HG03196 (cell line): ENCODE data around the gene GNB1.

ENCODE experiments used
- ATAC-seq: cut with Tn5 transposase; IDR thresholded peaks from one replicate; pipeline ENCODE4 v1.9.1; 2021; ENCODE audit not compliant: unreplicated experiment

Gene GNB1

DNA sequence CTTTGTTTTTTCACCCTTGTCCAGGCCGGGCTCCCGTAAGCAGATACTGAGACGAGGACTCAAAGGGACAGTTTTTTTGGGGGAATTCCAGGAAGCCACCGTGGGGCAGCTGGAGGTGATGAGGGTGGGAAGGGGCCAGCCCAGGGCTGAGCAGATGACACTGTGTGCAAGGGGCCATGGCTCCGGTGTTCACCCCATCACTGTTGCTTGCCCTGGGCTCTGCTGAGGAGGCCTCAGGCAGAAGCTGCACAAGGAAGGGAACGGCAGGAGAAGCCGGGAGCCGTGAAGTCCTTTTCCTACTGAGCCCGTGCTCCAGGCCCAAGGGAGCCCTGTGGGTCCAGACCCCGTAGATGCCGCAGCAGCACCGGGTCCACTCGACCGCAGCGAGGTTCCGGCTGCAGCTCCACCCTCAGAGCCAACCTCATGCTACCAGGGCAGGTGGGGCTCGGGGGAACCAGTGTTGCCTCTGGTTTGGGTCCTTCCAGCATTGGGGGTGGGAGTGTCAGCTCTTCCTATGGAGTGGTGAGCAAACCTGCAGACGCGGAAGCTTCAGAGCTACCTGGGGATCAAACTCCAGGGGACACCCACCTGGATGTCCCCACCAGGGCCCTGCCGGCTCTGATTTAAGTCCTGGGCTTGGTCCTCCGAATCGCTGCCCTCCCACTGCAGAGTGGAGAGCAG, 19.9 kb upstream of the GNB1 start:
- no peak for ATAC-seq

- no peak for ATAC-seq
Measured at GRCh38 chr1:1910033-1910465, 19.2 kb upstream of the GNB1 start.

DNA sequence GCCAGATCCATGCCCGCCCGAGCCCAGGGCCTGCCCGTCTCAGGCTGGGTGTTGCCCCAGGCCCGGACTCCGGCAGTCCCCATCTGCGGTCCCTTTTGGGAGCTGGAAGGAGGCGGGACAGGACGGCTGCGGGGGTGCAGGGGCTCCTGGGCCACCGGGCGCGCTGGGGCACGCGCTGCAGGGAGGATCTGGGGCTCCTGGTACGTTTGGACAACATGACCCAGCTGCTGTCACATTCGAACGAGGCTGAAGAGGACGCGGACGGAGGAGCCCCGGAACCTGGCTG, 17.6 kb upstream of the GNB1 start:
- peak; percentile 8 for ATAC-seq

- peak; percentile 37 for ATAC-seq
Measured at GRCh38 chr1:1907098-1907736, 16.3 kb upstream of the GNB1 start.

DNA sequence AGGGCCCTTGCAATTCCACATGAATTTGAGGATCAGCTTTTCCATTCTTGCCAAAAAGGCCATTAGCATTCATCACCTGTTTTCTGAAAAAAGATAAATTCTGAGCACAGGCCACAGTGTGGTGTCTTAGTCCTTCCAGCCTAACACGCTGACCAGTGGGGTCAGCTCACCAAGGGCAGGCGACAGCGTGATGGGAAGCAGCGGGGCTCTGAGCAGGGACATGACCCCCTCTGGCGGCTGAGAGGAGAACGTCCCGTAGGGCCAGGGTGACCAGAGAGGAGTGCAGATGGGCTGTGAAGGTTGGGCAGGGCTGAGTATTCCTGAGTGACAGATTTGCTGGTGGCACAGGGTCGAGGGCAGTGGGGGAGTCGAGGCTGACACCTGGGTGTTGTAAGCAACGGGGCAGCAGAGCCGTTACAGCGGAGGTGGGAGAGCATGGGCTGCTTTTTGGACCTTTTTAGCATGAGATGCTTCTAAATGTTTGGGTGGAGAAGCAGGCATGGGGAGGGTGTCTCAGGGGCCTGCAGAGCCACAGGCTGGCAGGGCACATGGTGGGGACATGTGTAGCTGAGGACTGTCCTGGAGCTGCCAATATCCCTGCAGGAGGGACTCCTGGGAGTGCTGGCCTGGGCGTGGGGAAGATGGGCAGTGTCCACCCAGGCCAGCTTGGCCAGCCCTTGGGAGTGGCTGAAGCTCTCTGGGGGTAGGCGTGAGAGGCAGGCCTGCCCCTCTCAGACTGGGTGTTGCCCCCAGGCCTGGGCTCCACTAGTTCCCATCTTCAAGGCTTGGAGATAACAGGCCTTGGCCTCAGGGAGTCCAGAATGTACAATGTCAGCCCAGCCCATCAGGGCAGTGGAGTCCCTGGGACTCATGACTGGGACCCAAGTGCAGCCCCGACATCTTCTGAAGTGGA, 15.6 kb upstream of the GNB1 start:
- no peak for ATAC-seq

DNA sequence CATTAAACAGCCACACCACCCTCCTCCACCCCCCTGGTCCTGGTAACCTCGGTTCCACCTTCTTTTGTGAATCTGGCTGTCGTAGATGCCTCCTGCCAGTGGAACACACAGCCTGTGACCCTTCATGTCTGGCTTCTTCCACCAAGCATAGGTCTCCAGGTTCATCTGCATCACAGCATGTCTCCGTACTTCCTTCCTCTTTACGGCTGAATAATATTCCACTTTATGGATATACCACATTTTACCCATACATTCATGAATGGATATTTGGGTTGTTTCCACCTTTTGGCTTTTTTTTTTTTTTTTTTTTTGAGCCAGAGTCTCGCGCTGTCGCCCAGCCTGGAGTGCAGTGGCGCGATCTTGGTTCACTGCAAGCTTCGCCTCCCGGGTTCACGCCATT, 12.3 kb upstream of the GNB1 start:
- no peak for ATAC-seq

GRCh38 chr1:1901641-1902294, 10.9 kb upstream of the GNB1 start:
- ATAC-seq = no peak

GRCh38 chr1:1900883-1901640, 10.2 kb upstream of the GNB1 start:
- ATAC-seq = no peak

DNA sequence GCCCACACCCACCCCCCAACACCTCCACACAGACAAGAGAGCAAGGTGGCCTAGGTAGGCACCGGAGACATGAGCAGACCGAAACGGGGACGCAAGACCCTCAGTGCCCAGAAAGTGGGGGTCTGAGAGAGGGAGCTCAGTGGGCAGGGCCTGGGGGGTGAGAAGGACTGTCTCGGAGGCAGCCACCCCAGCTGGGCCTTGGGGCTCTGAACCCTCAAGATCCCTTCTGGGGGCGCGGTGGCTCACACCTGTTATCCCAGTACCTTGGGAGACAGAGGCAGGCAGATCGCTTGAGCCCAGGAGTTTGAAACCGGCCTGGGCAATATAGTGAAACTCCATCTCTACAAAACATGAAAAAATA, 9.1 kb upstream of the GNB1 start:
- no peak for ATAC-seq

DNA sequence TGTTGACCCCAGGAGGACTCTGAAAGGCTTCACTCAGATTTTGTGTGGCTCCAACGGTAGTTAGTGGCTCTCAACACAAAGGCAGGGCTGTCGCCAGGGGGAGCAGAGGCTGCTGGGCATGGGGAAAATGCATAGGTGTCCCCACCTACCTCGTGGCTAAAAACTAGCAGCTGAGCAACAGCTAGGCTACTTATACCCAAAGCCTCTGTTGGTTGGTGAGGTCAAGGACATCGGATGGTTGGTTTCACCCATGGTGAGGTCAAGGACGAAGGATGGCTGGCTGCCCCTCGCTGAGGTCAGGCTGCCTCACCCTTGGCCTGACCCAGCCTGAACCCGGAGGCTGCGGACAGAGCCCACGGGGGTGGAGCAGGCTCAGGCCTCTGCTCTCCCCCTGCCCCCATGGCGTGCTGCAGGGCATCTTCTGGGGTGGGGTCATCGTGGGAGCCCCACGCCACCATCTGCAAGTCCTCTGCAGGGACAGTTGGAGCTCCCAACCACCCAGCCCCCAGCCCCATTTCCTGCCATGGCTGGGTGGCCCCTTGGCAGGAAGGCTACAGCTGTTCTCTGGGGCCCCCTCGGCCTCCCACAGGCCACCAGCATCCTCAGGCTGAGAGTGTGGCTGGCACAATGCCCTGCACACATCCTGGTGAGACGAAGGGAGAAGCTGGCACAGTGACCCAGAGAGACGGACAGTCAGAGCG, 8.5 kb upstream of the GNB1 start:
- ATAC-seq = no peak

GRCh38 chr1:1898246-1898933, 7.5 kb upstream of the GNB1 start:
- ATAC-seq = no peak

DNA sequence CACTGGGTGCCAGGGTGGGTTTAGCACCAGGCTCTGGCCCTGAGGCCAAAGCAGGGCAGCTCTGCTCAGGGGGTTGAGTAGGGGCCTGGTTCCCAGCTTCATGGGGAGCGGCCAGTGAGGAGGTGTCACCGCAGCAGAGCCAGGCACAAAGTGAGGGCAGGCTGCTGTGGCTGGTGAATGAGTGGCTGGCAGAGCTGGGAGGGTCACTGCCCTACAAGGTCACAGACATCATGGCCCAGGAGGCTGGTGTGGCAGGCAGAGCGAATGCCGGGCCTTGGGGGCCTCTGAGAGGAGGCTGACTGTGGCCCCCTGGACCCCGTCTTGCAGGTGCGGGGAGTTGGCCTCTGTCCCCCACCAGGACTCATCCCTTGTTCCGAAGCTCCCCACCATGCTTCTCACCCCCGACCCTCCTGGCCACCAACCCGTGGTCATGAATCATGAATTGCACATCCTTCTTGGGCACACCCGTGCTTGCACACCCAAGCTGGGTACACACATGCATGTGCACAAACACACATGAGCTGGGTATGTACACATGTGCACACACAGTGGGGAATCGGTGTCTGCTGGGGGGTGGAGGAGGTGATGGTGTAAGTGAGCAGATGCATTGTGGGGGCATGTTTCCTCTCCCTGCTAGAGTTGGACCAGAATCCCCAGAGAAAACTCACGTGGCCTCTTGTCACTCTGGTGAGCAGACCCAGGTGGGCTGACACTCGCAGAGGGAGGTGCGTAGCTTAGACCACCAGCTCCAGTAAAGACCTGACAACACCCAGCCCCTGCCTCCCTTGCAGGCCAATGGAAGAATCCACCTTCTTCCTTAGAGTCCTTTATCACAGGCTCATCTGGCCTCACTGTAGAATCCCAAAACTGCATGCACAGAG, 4.8 kb upstream of the GNB1 start:
- ATAC-seq = no peak

- ATAC-seq = no peak
Measured at GRCh38 chr1:1895060-1895418, 4.2 kb upstream of the GNB1 start.

DNA sequence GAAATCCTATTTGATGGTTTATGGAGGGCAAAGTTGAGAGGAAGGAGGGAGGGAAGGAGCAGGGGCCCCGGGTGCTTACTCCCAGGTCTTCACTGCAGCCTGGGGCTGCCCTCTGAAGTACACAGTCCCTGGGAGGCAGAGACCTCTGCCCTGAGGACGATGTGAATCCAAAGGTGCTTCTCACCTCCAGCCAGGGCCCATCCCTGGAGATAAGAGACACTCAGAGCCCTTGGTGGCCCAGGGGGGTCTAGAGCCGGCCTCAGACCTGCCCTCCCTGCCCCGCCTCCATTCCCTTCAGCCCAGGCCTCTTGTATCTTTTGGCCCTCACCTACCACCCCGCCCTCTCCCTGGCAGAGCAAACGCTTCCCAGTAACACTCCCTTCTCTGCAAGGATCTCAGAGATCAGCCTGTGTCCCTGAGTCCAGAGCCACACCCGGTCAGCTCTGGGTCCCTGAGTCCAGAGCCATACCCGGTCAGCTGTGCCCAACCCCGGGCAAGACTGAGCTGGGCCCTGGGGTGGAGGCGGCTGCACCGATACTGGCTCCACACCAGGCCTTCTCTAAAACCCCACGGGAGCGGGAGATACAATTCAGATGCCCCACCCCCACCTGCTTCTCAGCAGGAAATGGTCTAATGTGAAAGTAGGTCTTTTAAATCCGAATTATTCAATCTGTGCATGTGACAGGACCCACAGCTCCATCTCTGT, 3.6 kb upstream of the GNB1 start:
- ATAC-seq = no peak

DNA sequence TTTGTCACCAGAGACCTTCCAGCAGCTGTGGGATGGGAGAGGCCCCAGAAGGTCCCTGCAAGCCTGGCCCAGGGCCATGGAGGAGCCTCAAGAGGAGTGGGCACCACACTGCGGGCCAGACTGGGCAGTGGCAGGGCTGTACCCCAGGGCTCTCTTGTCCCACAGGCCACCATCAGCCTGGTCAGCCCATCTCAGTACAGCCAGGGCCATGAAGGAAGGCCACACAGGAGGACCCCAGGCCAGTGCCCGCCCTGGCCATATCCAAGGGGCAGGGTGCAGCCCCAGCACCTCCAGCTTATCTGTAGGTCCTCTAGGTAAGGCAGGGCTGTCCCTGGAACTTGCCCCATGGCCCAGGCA, 3.1 kb upstream of the GNB1 start:
- no peak for ATAC-seq

GRCh38 chr1:1893291-1893985, 2.6 kb upstream of the GNB1 start:
- ATAC-seq = no peak

DNA sequence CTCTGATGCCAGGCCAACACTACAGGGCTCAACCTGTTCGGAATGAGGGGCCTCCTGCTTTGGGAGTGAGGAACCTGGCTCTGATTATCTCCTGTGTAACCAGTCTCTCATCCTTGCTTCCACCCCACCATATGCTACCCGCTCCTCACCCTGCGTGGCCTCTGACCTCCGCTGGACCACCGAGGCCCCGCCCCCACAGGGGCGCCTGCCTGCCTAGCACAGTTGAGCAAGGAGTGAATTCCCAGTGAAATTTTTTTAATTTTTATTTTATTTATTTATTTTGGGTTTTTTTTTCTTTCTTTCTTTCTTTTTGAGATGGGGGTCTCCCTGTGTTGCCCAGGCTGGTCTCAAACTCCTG, 1.9 kb upstream of the GNB1 start:
- ATAC-seq = no peak
